Measurements from ENCODE around the gene LRRC34. TPM values are rescaled to one million over a fixed set of nuclear protein-coding genes. Genes with fewer than 3 reads are reported as not detected.

The LRRC34 gene, protein sequence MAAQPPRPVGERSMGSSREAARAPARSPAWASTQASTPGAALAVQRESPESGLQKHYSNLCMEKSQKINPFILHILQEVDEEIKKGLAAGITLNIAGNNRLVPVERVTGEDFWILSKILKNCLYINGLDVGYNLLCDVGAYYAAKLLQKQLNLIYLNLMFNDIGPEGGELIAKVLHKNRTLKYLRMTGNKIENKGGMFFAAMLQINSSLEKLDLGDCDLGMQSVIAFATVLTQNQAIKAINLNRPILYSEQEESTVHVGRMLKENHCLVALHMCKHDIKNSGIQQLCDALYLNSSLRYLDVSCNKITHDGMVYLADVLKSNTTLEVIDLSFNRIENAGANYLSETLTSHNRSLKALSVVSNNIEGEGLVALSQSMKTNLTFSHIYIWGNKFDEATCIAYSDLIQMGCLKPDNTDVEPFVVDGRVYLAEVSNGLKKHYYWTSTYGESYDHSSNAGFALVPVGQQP
- 4.5 TPM for total RNA-seq

DNA sequence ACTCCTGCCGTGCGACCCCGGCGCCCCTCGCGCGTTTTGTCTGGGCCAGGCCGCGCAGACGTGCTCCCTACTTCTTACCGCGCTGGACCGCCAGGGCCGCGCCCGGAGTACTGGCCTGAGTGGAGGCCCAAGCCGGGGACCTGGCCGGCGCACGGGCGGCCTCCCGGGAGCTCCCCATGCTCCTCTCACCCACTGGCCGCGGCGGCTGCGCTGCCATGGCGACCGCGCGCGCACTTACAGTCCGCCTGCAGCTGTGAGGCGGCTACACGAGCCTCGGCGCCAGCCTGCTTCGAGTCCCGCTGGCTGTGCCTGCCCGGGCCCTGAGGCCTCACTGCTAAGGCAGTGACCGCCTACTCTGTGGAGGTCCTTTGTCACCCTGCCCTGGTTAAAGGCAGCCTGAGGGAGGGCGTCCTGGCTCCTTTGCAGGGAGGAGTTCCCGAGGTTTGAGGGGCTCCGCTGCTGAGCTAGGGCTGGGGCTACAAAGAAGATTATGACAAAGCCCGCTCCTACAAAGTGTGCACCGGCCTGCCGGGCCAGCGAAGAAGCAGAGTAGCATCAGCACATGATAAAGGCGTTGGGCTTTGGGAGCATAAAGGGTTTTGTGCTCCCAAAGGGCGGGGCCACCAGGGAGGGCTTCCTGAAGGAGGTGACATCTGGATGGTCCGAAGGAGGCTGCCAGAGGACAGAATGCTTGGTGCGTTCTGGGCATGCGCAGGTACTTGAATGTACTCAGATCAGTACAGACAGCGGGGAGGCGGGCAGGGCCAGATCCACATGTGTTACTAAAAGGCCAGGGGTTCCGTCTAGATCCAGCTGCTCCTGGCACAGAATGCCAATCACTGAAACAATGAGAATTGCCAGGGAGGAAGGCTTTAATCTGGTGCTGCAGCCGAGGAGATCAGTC is at the start of gene LRRC34, which contains the start of gene LRRIQ4:
LRRC34 (minus strand) TSS at position 573 of the 904 bp plus-strand sequence; CDS start at position 217, 356 bp downstream.
LRRIQ4 (plus strand) TSS at position 539 of the 904 bp plus-strand sequence. CDS start 9,052 bp downstream, outside the sequence.
- peak; percentile 73 for DNase-seq (ENCODE audit: low spot score)

DNA sequence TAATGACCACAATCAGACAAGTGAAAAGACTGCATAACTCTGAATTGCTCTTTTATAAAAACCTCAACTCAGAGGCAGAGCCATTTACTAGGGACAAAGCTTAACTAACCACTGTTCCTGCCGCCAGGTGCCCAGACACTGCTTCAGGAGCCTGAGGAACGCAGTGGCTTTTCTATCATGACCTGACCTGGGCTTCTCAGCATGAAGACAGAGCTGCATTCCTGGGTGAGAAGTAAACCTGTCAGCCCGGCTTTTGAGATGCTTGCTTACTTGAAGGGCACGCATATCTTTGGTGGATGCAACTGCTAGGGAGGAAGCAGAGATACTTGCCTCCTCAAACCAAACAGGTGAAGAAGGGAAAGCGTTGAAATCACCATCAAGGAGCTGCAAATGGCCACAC is 49.2 kb upstream of the LRRC34 start:
- no peak for DNase-seq (ENCODE audit: low spot score)

DNA sequence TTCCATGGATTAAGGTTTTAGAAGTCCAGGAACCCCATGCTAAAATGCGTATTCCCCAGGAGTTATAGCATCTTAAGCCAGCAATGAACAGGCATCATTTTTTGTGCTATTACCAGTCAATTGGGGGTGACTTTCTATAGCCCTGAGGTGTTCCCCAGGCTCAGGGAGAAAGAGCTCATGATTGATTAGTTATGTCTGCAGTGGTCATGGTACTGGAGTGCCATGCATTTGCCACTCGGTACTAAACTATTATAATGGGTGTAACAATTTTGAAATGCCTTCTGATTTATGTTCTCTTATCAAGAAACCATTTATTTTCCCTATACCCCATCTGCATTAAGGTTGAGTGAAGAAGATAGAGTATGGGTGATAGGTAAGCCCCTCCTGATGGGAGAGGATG is 45.1 kb upstream of the LRRC34 start:
- DNase-seq (ENCODE audit: low spot score), result peak; percentile 4

DNA sequence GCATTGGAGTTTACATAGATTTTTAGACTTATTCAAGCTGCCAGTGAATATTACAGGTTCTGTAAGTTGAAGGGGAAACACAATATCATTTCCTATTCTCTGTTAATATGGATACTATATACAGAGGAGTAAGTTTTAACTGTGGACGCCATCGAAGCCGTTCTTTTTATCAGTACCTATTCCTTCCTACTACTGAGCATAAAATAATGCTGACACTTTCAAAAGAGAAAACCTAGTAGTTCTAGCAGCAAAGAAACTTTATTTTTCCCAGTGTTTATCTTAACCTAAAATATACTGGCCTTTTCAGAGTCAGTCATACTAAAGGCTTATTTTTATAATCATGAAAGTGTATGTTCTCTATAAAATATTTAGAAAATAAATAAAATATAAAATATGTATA is 42.8 kb upstream of the LRRC34 start:
- no peak for DNase-seq (ENCODE audit: low spot score)

DNA sequence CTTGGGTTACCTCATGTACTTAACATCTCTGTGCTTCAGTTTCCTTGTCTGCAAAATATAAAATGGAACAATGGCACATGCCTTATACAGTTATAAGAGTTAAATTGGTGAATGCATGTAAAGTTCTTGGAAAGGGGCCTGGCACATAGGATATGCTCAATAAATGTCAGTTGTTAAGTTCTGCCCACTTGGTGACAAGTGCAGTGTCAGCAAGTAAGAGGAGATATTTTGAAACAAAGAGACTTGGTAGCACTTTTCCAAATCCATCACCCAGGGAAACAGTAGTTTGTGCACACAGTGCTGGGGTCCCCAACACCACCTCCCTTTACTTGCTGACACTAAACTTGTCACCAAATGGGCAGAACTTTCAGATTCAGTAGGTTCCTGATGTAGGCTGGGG is 37.9 kb upstream of the LRRC34 start:
- no peak for DNase-seq (ENCODE audit: low spot score)

DNA sequence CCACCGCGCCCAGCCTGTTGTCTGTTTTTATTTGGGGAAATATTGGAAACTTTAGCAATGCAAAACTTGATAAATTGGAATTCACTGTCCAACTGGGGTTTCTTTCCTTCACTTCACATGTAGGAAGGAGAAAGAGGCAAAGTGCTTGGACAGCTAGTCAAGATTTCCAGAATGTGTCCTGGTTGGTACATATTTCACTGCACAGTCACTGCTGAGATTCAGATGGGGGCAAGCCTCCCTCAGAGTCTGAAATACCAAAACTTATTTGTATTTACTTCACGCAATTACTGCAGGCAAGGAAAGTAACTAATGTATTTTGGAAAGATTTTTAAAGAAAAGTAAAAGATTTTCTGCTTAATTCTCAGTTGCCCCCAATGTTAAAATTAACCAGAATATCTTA is 36.0 kb upstream of the LRRC34 start:
- DNase-seq (ENCODE audit: low spot score), result no peak

DNA sequence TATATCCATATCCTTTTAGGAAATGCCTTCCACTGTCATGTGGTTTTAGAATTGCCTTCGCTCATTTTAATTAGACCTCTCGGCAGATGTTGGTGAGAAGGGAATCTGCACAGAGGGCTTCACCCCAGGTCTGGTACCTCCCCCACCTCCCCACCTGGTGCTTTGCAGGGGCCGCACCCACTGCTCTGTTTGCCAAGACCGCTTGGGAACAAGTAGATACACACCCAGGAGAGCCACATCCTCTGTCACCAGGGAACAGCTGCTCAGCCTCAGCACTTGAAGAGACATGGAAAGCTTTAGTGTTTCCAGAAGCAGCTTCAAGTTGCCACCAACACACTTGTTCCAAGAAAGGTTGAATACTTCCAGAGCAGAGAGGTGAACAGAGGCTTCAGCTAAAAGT is 35.2 kb upstream of the LRRC34 start:
- no peak for DNase-seq (ENCODE audit: low spot score)

DNA sequence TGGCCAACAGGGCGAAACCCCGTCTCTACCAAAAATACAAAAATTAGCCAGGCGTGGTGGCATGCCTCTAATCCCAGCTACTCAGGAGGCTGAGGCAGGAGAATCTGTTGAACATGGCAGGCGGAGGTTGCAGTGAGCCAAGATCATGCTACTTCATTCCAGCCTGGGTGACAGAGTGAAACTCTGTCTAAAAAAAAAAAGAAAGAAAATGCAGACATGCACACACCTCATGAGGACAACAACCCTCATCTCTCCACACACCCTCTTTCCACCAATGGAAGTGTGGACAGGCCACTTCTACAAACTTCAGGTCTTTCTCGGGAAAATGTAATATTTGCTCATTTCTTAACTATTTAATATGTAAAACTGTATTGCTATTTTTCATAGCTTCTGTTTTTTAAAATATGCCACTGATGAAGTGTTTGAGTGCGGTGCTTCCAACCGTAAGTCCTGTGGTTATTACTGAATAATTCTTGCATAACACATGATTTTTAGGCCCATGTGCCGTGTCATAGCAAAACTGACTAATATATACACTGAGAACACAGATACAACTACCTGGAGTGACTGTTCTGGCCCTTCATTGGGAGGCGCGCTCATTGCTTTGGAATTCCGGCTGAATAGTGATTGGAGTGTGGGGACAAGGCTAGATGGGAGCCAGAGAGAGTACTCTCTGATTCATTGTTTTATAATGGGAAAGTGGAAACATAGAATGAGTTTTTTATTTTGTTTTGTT is 33.9 kb upstream of the LRRC34 start:
- DNase-seq (ENCODE audit: low spot score), result no peak

DNA sequence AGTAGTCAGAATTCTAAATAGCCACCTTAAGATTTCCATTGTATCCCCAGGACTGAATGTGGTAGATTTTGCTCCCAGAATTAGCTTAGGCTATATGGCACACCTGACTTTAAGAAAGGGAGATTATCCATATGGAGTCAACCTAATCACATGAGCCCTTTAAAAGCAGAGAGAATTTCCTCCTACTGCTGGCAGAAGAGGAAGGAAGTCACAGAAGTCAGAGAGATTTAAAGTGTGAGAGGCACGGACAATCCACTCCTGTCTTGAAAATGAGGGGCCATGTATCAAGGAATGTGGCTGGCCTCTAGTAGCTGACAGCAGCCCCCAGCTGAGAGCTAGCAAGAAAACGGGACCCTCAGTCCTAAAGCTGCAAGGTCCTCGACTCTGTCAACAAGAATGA is 30.3 kb upstream of the LRRC34 start:
- no peak for DNase-seq (ENCODE audit: low spot score)

DNA sequence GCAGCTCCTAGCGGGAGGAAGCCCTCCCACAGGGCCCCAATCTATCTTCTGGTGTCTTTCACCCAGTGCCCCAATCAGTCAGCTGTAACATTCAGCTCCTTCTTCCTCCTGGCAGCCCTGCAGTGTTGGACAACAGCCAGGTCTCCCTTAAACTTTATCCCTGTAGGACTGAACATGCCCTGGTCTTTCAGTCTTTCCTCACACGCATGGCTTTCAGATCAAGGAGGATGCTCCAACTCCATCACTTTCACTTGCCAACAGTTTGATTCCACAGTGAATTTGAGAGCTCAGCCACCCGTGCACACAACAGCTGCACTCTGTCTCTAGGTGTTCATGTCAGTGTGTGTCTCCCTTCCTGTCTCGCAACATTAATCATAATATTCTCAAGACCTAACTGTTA is 28.5 kb upstream of the LRRC34 start:
- DNase-seq (ENCODE audit: low spot score), result peak; percentile 63

DNA sequence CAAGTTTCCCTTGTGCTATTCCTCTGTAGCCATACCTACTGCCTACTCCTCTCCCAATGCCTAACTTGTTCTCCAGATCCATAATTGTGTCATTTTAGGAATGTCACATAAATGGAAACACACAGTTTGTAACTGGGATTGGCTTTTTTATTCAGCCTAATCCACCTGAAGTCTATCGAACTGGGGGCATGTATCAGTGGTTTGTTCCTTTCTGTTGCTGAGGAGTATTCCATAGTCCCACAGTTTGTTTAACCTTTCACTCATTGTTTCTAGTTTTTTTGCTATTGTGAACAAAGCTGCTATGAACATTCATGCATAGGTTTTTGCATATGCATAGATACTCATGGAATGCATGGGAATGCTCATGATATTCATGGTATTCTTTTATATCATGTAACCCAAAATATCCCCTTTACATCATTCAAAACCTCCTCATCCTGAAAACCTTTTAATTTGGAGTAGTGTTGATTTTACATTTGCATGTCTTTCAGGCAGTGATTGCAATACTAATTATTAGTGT is 25.9 kb upstream of the LRRC34 start:
- no peak for DNase-seq (ENCODE audit: low spot score)

DNA sequence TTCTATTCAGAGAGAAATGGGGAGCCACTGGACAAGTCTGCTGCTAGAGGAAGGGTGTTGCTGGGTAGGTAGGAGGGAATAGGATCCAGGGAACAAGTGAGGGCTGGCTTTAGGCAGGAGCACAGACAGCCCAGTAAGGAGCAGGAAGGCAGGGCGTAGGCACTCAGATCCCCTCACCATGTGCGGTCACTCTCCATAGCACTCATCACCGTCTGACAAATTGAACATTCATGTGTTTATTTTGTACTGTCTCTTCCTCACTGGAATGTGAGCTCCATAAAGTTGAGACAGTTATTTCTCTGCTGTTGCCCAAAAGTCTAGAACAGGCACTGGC is 24.2 kb upstream of the LRRC34 start:
- no peak for DNase-seq (ENCODE audit: low spot score)

DNA sequence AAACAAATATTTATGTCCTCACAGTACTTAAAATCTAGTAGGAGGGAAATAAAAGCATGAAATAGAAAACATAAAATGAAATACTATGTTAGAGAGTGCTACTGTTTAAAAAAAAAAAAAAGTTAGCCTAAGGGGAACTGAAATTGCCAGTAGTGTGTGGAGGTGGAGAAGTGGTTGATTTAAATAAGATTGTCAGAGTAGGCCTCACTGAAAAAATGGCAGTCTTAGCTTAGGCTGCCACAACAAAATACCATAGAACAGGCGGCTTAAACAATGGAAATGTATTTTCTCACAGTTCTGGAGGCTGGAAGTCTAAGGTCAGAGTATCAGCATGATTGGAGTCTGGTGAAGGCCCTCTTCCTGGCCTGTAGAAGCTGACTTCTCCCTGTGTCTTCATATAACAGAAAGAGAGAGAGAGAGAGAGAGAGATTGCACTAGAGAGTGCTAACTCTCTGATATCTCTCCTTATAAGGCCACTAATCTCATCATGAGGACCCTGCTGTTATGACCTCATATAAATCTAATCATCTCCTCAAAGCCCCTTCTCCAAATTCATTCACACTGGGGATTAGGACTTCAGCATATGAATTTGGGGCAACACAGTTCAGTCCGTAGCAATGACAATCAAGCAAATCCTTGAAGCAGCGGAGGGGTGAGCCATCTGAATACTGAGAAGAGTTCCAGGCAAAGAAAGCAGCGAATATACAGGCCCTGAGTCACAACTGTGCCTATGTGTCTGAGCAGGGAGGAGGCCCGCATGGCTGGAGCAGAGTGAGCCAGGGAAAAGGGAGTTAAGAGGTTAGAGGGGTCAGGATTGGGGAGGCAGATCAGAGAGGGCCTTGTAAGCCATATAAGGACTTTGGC is 23.6 kb upstream of the LRRC34 start:
- DNase-seq (ENCODE audit: low spot score), result no peak

DNA sequence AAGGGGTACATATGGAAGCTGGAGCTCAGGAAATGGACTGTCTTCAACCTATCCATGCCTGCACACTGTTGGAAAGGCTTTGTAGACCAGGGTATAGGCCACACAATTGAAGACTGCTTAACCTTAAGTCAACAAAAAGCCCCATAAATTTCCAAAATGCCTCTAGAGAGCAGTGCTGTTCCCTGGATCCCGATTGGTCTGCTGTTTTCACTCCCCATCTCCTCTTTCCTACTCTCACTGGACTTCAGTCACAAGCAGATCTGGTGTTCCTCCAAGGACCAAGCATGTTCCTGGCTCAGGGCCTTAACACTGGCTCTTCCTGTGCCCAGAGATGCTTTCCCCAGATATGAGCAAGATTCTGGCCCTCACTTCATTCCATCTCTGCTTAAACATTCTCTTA is 22.8 kb upstream of the LRRC34 start:
- no peak for DNase-seq (ENCODE audit: low spot score)

DNA sequence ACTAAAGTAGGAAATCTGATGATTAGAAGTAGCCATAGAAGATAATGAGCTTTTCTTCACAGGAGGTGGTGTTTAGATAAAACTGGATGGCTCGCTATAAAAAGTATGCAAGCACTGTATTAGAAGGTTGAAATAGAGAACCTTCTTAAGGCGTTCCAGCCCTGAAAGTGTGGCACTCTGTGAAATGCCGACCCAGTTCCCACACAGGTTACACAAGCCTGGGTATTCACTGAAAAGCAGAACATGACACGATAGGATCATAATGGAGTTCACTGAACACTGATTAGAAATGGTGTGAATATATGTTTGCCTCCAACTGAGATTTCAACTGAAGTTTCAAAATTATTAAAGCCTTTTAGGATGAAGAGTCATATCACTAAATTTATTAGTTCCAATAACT is 15.0 kb upstream of the LRRC34 start:
- DNase-seq (ENCODE audit: low spot score), result no peak

DNA sequence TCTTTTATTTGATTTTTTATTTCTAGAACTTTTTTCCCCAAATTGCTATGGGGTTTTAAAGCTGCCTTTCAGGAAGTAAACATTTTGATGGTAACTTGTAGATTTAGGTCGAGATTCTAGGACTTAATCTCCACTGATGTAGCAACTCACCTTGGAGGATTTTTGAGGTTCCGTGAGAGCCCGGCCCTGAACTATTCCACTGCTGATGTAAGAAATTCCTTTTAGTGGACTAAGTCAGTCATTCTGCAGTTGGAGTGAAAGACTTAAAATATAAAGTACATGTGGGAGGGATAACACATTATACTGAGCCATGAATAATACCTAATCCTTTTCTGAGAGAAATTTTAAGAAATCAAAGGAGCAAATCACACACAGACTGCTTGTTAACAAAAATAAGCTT is 12.6 kb upstream of the LRRC34 start:
- no peak for DNase-seq (ENCODE audit: low spot score)

DNA sequence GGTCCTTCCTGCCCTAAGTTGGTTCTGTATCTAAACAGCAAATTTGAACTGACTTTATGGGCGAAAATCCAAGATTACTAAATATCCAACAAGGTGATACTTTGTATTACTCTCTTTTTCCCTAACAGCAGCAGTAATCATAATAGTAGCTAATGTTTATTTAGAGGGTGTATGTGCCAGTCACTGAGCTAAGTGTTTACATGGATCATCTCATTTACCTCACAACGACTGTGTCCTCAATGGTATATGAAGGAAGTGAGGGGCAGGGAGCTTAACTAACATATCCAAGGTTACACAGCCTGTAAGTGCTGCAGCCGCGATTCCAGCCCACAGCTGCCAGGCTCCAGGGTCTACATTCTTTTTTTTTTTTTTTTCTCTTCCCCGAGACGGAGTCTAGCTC is 10.3 kb upstream of the LRRC34 start:
- no peak for DNase-seq (ENCODE audit: low spot score)

DNA sequence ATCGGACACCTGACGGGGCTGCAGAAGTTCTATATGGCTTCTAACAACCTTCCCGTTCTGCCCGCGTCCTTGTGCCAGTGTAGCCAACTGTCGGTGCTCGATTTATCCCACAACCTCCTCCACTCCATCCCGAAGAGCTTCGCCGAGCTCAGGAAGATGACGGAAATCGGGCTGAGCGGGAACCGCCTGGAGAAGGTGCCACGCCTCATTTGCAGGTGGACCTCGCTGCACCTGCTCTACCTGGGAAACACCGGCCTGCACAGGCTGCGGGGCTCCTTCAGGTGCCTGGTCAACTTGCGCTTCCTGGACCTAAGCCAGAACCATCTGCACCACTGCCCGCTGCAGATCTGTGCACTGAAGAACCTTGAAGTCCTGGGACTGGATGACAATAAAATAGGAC is 9.8 kb upstream of the LRRC34 start:
- DNase-seq (ENCODE audit: low spot score), result no peak

DNA sequence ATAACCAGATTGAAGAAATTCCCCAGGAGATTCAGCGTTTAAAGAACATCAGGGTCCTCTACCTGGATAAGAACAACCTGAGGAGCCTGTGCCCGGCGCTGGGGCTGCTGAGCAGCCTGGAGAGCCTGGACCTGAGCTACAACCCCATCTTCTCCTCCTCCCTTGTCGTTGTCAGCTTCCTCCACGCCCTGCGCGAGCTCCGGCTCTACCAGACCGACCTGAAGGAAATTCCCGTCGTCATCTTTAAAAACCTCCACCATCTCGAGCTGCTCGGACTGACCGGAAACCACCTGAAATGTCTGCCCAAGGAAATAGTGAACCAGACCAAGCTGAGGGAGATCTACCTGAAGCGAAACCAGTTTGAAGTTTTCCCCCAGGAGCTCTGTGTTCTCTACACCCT is 9.4 kb upstream of the LRRC34 start:
- no peak for DNase-seq (ENCODE audit: low spot score)

DNA sequence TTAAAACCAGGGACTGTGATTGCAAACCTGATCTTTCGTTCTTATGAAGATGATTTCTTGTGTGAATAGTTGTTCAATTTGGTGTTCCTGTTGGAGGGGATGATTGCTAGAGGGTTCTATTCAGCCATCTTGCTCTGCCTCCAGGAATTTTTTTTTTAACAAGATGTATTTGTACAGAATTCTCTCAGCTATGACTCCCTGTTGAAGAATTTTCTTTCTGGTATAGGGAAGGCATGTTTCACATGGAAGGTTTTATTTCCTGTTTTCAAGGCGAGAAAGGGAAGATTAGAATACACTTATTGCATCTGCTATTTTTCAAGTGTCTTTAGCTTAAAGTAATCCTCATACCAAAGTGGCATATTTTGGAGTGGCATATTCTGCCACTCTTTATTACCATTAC is 5.6 kb upstream of the LRRC34 start:
- DNase-seq (ENCODE audit: low spot score), result no peak

DNA sequence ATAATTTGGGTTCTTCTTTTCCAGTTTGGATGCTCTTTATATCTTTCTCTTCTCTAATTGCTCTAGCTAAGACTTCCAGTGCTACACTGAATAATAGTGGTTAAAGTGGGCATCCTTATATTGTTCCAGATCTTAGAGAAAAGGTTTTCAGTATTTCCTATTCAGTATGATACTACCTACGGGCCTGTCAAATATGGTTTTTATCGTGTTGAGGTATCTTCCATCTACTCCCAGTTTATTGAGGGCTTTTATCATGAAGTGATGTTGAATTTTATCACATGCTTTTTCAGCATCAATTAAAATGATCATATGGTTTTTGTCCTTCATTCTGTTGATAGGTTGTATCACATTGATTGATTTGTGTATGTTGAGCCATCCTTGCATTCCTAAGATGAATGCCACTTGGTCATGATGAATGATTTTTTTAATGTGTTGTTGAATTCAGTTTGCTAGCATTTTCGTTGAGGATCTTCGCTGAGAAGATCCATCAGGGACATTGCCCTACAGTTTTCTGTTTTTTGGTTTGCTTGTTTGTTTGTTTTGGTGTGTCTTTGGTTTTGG is 3.0 kb upstream of the LRRC34 start:
- no peak for DNase-seq (ENCODE audit: low spot score)

Data from ureter (tissue), 1 donor.